Activated CD8-positive, alpha-beta memory T cell treated with anti-CD3 and anti-CD28 coated beads, Interleukin-2, amount 50 U/mL, for 1 hour (primary cell): ENCODE results near the gene COL4A2.

Source experiments
- DNase-seq: peaks from one replicate; pipeline ENCODE4 v3.0.0-alpha.2; 2020; ENCODE audit errors: extremely low read depth

Gene COL4A2

GRCh38 chr13:110322126-110322827 lies 15.2 kb downstream of the COL4A2 start:
- no peak for DNase-seq

- DNase-seq, result no peak
Measured at GRCh38 chr13:110322828-110323171, 15.7 kb downstream of the COL4A2 start.

- no peak for DNase-seq
Measured at GRCh38 chr13:110323172-110323891, 16.2 kb downstream of the COL4A2 start.

GRCh38 chr13:110324026-110324749 lies 17.1 kb downstream of the COL4A2 start:
- no peak for DNase-seq

GRCh38 chr13:110326263-110326904 lies 19.3 kb downstream of the COL4A2 start:
- no peak for DNase-seq

DNA sequence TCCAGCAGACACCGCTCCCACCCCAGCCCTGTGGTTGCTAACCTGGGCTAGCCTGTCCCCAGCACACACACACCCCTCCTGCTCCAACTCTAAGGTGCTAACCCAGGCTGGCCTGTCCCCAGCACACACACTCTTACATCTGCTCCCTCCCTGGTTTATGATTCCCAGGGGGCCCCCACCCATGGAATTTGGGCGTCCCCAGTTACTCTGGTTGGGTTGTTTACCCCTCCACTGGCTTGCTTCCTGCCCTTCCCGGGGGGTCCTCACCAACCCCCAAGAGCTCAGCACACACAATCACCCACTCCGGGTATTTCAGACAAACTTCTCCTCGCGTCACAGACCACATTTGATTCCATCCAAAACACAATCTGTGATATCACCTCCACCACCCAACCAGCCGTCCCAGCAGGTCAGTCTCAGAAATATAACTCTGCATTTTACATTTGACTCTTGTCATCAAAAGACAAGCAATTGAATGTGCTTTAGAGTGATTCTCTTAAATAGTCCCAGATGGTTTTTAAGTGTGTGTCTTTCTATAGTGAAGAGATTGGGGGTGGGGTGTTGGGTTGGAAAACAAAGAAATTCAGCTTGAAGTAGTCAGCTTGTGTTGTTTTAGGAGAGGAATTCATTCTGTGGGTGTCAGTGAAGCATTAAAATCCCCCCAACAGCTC lies 20.1 kb downstream of the COL4A2 start:
- DNase-seq, result no peak

DNA sequence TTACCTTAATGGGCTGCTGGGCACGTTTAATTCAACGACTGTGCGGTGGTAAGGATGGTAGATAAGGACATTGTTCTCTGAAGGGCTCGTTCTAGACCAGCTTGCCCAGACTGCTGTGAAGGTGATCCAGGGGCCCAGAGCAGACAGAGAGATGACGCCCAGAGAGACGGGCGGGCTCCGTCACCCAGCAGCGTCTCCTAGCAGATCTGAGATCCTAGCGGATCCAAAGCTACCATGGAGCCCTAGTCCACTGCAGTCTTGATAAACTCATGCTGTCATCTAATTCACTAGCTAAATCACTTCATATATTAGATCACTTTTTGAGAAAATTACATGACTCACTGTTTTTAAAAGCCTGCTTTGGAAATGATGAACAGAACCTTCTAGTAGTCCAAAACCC lies 21.5 kb downstream of the COL4A2 start:
- DNase-seq, result no peak

DNA sequence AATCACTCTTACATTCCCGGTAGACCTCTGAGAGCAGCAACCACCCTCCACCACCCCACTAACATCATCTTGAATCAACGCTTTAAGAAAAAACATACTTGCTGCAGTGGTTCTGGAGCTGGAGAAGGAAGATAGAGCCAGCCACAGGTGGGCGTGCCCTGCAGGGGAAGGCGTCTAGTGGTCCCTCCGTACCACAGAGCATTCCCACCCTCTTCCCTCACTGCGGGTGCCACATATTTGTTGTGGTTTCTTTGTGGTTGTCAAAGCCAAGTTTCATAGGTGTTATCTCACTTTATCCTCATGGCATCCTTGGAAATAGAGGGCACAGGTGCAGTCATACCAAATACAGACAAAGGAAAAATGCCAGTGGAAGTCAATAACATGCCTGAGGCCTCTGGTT lies 22.2 kb downstream of the COL4A2 start:
- DNase-seq, result no peak

DNA sequence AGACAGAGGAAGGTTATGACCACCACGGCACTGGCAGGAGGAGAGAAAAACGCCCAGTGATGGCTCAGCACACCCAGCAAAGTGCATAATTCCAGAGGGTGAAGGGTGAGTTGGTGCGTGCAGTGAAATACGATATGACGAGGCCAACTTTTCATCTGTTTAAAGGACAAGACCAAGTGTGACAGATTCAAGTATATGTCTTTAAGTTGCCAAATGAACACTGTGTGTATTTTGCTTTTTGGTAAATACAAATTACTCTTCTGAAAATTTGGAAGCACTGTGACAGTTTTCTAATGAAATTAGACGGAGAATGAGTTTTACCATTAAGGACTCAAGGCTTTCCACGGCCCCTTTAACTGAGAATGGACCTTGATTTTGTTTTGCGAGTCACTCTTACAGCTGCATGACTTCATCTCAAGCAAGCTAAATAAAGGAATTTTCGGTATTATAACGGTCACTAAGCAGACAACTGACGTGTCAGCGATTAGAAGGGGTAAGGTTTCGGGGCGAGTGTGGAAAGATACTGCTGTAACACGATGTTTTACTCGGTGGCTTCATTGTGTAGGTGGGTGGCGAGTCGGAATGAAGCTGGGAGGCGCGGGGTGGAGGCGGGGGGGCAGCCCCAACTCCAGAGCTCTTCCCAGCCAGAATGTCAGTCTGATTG lies 22.8 kb downstream of the COL4A2 start:
- DNase-seq, result no peak

DNA sequence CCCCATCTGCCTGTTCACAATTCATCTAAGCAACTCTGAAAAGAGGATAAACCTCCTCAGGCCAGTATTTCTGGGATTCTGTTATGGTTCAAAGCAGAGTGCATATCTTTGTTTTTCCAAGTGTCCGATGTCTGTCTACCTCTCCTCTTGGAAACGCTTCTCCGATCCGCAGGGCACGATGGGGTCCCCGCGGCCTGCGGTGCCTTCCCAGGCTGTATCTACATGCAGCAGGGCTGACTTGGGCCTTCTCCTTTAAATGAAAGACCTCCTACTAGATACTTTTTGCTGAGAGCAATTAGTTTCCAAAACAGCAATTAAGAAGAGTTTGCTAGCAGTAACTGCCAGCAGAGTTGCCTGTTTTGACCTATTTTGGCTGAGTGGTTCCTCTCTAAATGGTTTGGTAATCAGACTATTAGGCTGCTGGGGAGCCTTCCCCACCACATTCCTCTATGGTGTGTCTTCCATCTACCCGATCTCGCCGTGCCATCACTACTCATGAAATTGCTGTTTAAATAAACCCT lies 23.5 kb downstream of the COL4A2 start:
- no peak for DNase-seq

DNA sequence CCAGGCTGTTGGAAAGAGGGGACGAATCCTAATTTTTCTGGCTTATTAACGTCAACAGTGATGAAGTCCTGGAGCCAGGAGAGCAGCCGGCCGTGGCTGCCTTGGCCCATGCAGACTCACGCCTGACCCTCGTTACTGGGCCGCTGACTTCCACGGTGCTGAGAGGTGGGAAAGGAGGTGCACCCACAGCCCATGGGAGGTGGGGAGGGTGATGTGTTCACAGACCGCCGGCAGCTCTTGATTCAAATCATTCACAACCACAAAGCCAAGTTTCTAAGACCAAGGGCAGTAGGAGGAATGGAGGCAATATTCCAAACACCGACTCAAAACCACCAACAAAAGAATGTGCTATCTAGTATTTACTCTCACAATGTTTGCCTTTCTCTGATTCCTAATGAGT lies 24.3 kb downstream of the COL4A2 start:
- DNase-seq, result no peak

- DNase-seq, result no peak
Measured at GRCh38 chr13:110332750-110333149, 25.7 kb downstream of the COL4A2 start.

- no peak for DNase-seq
Measured at GRCh38 chr13:110333837-110334236, 26.8 kb downstream of the COL4A2 start.

DNA sequence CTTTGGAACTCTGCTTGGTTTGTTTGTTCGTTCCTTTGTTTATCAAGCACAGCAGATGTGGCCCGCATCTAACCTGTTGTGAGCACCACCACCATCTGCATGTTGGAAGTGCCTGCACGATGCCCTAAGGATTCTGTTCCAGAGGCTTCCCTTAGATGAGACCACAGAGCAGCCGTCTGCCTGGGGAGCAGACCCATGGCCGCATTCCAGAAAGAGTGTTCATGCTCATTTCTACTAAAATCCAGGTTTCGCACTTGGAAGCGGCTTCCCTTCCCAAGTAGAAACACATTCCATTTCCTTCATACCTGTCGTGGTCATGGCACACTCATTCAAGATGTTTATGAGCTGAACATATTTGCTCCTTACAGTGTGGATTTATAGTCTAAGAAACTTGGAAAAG lies 27.2 kb downstream of the COL4A2 start:
- DNase-seq, result no peak

DNA sequence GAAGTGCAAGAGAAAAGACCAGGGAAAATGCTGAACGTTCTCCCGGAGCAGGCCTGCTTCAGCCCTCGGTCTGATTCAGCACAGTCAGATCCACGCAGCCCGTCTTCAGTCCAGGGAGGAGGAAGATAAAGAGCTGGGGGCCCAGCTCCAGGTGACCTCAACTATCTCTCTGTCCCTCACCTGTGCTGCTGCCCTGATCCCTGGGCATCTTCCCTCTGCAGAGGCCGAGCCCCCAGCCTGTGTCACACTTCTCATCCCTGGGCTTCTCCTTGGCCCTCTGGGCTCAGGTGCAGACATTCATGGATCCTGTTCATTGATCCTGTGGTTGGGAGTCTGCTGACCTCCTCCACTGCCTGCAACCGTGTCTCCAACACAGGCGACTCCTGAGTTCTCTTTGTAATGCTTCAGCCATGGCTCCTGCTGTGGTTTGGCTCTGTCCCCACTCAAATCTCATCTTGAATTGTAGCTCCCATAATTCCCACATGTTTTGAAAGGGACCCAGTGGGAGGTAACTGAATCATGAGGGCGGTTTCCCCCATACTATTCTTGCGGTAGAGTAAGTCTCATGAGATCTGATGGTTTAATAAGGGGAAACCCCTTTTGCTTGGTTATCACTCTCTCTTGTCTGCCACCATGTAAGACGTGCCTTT lies 27.9 kb downstream of the COL4A2 start:
- DNase-seq, result no peak

DNA sequence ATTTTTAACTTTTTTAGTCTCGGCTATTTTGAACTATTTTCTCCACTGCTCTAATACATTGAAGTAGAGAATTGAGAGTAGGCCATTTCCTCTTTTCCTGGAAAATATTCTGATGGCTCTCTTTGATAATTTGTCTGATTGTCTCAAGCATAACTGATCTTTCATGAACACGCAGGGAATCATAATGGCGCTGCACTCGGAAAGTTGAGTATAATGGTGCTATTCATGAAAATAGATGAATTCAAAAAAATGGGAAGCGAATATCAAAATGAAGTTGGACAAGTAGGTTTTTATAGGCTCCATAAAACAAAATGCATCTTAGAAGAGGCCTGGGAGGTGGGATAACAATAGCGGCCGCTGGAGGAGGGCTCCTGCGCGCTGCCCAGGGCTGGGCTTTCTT lies 29.0 kb downstream of the COL4A2 start:
- no peak for DNase-seq

DNA sequence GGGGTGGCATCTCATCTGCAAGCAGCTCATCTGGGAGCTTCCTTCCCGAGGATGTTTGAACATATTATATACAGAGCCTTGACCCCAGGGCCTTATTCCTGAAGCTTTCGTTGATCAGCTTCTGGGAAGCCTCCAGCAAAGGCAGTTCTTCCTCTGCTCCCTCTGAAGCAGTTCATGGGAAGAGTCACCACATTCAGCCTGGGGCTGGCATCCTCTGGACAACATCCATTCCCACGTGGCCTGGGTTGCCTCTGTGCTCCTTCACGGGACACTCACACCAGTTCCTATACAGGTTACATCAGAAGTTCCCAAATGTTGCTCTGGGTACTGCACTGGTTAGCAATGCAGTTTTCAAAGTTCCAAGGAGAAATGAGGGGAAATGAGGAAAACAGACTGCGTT lies 29.6 kb downstream of the COL4A2 start:
- DNase-seq, result no peak

- DNase-seq, result no peak
Measured at GRCh38 chr13:110337247-110337646, 30.2 kb downstream of the COL4A2 start.

GRCh38 chr13:110338441-110339101 lies 31.5 kb downstream of the COL4A2 start:
- DNase-seq, result no peak

- DNase-seq, result no peak
Measured at GRCh38 chr13:110339263-110339662, 32.2 kb downstream of the COL4A2 start.
